Amniotic epithelial cell (primary cell): ENCODE measurements around the gene PHLPP1.

Source experiments
- DNase-seq: peaks from one replicate; pipeline ENCODE4 v3.0.0-alpha.2; 2010; ENCODE audit warnings: low read depth

The PHLPP1 gene

GRCh38 chr18:62982600-62983251, 267.4 kb downstream of the PHLPP1 start:
- peak; percentile 60 for DNase-seq

DNA sequence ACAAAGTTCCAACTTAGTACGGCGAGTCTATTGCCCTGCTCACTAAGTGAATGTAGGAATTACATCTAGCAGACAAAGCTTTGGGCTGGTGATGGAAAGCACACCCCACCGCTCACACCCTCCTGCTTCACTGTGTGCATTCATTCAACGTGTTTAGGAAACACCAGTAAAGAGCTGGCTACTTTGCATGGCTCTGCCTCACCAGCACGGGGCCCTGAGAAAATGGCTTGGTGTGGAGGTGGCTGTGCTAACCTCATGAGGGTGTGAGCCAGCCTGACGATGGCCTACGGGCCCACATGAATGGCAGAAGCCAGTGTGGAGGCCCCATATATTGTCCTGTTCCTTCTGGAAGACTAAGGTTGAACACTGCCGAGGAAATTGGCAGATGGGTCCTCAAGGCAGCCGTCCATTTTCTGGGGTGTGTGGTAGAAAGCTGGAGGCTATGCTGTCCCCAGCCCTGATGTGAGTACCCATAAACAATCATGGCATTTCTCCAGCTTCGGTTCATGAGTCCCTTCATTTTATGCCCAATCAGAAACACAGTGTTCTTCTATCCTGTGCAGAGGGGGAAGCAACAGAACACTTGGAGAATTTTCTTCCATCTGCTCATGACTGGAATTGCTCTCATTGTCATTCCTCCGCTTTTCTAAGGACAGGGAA, 269.4 kb downstream of the PHLPP1 start:
- no peak for DNase-seq

GRCh38 chr18:62986490-62986889, 271.1 kb downstream of the PHLPP1 start:
- DNase-seq, result no peak

DNA sequence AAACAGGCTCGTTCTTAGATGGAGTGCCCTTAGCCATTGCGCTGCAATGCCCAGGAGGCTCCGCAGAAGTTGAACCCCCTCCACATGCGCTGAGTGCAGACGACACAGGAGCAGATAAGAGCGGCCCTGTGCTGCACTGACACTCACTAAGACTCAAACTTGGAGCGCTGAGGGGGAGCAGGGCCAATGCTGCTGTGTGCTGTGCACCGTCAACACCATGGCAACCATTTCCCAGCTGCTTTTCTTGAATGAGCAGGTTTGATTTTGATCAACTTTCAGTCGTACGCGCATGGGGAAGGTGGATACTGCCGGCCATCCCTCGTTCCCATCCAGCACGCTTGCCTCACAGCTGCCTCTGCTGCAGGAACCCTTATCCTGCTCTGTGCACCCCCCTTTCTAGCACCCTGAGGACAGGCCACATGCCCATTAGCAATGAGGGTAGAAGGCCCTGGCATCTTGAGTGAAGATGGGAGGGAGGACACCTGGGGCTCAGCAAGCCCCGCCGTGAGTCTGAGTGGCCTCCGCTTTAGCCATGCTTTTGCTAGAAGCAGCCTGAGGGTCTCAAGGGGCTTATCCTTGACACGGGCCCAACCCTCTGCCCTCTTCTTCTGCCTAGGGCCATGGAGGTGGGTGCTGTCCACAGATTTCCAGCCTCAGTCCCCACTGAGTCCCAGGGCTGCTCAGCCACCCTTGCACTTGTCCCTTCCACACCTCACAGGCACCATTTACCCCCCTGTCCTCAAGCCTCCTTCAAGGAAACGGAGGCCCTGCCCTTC, 271.9 kb downstream of the PHLPP1 start:
- DNase-seq, result no peak

DNA sequence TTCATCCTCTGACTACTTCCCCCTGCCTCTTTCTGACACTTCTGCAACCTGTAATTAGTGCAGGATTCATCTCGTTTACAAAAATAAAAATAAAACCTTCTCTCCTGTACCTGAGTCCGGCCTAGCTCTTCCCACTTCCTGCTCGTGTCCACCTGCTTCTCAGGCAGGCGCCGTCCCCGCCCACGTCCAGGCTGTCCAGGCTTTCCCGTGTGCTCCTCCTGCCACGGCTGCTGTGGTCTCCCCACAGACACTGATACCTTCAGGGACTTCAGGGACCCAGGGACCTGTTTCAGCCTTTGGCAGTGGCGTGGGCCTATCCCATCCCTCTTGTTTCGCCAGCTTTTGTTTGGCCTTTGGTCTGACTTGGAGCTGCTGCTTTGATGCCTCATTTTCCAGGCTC, 272.5 kb downstream of the PHLPP1 start:
- DNase-seq, result no peak

DNA sequence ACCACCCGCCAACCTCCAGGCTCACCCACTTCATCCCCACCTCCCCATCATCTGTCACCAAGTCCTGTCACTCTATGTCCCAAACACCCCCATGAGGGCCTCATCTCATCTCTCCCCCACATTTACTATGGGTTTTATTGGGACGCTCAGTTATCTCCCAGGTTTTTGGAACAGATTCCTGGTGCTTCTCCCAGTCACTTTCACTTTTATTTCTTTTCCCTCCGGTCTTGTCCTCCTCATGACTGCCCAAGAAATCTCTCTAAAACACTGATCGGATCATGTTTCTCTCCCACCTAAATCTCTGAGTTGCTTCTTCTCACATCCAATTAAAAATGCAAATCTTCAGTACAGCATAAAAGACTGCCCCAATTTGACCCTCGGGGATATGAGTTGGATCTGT, 273.1 kb downstream of the PHLPP1 start:
- no peak for DNase-seq

DNA sequence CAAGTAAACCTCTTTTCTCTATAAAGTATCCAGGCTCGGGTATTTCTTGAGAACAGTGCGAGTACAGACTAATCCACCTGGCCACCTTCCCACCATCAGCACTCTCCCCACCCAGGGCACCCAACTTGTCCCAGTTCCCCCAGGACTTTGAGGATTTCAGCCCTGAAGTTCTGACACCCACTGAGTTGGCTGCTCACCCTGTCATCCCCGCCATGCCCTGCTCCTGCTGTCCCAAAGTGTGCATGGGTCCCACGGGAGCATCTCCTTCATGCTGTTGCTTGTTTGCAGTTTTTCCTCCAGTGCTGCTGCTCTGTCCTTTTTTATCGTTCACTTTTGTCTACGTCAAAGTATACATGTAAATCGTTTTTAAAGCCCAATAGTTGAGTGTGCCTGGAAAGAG, 273.9 kb downstream of the PHLPP1 start:
- no peak for DNase-seq

DNA sequence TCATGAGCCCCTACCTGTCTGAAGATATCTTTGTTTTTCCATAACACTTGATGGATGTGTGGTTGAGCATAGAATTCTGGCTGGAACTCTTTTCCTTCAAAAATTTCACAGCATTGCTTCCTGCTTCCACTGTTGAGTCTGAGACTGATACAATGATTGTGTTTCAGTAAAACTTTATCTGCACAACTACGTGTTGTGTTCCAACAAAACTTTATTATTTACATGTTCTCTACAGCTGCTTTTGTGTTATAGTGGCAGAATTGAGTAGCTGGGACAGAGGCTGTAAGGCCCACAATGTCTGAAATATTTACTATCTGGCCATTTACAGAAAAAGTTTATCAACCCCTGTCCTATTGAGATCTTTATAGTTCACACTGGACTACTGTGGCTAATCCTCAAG, 275.3 kb downstream of the PHLPP1 start:
- DNase-seq, result no peak

GRCh38 chr18:62991389-62991788, 276.0 kb downstream of the PHLPP1 start:
- no peak for DNase-seq

DNA sequence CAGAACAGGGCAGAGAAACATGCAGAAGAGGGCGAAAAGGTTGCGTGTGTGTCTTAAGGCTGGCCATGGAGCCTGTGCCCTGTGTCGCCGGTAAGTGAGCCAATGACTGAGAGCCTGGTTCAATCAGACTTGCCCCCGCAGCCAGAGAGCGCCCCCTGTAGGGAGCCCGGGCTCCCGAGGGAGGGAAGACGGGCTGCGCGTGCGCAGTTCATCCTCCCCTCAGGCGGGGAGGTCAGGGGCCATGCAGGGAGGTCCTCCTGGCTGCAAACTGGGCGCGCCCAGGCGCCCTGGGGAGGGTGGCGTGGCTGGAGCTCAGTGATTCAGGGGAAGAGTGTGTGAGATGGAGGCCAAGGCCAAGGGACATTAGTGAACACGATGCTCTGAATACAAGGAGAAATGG, 276.6 kb downstream of the PHLPP1 start:
- no peak for DNase-seq

DNA sequence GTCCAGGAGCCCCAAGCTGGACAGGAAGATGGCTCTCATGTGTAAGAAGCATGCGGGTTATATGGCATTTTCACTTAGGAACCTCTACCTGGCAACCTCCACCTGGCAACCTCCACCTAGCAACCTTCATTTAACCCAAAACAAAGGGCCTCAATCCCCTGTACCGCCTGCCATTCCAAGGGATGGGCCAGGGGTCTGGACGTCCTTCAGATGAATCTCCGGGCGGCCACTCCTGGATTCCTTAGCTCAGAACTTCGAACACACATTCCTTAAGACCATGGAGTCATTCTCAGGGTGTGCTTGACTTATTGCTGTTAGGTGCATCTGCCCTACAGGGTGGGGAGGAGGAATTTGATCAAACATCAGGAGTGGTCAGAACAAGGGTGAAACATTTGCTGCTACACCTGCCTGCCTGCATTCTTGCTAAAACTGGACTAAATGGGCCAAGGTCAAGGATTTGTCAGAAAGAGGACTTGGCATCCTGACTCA, 277.6 kb downstream of the PHLPP1 start:
- no peak for DNase-seq

GRCh38 chr18:62996566-62996965, 281.2 kb downstream of the PHLPP1 start:
- no peak for DNase-seq

DNA sequence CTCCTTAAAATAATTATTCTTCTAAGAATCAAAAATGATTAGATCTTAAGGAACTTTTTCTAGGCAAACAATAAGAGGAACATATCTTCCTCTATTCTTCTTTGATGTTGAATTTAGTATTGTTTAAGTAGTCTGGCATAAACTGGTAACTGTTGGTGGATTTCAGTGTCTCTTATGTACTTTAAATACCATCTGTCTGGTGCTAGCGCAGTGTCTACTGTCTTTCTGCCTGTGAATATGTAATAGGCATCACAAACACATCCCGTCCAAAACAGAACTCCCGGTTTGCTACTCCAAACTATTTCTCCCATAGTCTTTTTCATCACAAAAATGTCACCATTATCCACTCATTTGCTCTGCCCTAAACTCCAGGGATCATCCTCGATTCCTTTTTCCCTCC, 281.7 kb downstream of the PHLPP1 start:
- DNase-seq, result no peak

DNA sequence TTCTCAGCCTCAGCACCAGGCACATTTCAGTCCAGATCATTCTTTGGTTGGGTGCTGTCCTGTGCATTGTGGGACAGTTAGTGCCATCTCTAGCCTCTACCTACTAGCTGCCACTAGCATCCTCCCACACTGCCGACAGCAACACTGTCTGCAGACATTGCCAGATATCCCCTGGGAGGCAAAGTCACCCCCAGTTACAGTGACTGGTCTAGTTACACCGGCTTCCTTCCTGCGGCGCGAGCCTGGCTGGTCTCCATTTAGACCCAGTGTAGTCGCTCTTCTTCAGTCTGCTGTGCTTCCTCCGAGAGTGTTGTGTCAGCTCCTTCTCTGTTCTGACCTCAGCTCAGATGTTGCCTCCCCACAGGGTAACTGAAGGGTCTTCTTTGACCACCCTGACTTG, 283.1 kb downstream of the PHLPP1 start:
- DNase-seq, result no peak

DNA sequence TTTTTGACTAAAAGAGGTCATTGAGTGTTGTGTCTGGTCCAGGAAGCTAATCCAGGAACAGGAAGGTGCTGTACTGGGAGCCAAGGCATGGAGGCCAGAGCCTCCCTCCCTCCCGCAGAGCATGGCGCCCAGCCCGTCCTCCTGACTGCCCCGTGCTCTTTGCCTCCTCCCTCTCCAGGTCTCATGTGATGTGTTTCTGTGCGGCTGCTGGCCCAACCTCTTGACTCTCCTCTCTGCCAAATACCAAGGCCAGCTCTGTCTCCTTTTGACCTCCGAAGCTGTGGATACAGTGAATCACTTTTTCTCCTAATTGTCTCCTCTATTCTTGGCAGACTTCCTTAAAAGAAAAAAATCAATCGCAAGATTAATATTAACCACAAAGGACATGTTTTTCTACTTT, 284.1 kb downstream of the PHLPP1 start:
- no peak for DNase-seq

- DNase-seq, result no peak
These were observed 284.6 kb downstream of the PHLPP1 start for GRCh38 chr18:62999921-63000320.

DNA sequence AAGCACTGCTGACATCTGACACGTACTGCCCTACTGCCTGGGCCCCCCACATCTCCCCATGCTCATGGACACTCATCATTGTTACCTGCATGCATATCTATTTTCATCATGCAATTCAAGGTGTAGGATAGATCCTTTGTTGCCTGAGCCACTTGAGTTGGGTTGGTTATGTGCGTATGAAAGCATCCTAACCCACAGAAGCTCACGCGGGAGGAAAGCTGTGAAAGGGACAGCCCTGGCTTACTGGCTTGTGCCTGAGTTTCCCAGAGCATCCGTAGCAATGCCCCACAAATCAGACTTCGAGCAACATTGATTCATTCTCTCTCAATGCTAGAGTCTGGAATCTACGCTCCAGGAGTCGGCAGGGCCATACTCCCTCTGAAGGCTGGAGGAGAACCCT, 285.5 kb downstream of the PHLPP1 start:
- DNase-seq, result no peak

DNA sequence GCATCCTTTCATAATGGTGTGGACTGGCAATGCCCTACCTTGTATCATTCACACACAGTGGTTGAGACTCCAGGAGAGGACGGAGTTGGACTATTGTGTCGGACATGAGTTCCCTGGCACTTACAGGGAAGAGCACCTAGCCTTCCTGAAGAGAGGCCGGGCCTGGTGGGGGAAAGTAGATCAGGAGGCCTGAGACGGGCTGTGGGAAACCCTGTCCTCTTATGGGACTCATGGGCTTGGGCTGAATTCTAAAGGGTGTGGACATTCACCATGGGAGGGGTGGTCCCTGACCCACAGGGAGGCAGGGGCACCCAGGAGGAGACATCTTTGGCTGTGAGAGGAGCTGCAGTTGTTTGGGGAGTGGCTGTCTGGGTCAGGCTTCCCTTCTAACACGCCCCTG, 286.5 kb downstream of the PHLPP1 start:
- DNase-seq, result no peak

GRCh38 chr18:63002305-63002704, 287.0 kb downstream of the PHLPP1 start:
- DNase-seq, result no peak

DNA sequence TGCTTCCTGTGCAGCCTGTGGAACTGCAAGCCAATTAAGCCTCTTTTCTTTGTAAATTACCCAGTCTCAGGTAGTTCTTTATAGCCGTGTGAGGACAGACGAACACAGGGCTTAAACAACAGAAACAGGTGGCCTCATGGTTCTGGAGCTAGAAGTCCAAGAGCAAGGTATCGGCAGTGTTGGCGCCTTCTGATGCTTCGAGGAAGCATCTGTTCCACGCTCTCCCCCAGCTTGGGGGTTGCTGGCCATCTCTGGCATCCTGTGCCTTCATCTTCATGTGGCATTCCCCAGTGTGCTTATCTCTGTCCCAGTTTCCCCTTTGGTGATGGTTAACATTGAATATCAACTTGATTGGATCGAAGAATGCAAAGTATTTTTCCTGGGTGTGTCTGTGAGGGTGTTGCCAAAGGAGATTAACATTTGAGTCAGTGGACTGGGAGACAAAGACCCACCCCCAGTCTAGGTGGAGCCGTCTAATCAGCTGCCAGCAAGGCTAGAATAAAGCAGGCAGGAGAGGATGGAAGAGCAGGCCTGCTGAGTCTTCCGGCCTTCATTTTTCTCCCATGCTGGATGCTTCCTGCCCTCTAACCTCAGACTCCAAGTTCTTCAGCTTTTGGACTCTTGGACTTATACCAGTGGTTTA, 287.6 kb downstream of the PHLPP1 start:
- no peak for DNase-seq

- no peak for DNase-seq
These were observed 288.6 kb downstream of the PHLPP1 start for GRCh38 chr18:63003899-63004298.

- DNase-seq, result no peak
These were observed 289.2 kb downstream of the PHLPP1 start for GRCh38 chr18:63004466-63005089.
